HG02938 (cell line): ENCODE measurements around the gene CDC20.
"Not testable (repeated sequence)": the region's sequence is repeated elsewhere in the genome, so short reads cannot be mapped to it uniquely, and the experiment has no call there.

Experiments used
- ATAC-seq: cut with Tn5 transposase; IDR thresholded peaks from one replicate; pipeline ENCODE4 v1.9.1; 2021; ENCODE audit warnings: mild to moderate bottlenecking, moderate library complexity; ENCODE audit not compliant: unreplicated experiment

Gene CDC20

DNA sequence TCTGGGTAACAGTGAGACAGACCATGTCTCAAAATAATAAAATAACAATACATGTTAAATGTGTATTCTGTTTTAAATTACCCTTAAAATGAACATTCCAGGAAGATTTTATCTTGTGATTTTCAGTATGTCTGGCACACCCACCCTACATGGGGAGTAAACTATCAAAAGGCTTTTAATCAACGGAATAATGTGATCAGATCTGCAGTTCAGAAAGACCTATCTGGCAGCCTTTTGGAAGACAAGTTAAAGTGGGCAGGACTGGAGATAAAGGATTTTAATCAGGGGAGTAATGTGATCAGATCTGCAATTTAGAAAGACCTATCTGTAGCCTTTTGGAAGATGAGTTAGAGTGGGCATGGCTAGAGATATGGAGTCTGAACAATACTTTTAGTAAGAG is 20.7 kb downstream of the CDC20 start:
- ATAC-seq, result no peak

GRCh38 chr1:43381612-43382011 is 22.8 kb downstream of the CDC20 start:
- ATAC-seq, result no peak

DNA sequence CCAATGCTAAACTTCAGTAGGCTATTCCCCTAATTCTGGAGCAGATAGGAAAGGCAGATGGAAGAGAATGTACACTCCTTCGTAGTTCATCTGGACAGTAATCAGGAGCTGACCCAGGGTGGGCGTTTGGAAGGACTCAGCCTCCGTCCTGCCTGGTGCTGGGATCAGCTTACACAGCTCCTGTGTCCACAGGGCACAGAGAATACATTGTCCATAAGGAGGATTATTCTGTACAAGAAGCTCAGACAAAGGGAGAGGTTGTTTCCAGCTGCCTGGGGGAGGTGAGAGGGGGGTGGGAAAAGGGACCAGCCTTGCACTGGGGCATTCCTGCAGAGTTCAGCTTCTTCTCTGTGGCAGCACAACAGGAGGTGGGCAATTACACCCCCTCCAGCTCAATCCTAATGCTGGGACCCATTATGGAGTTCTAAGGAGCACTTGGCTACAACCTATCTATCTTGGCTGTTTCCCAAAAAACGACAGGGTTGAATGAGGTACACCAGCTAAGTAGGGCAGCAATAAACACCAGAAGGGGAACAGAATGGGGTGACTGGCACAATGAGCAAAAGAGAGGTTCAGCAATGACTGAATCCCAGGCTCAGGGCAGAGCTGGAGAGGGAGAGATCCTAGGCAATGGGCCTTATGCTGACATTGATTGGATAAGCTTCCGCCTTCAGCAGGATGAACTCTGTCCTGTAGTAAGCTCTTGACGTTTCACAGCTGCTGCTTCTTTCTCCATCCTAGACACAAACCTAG is 23.4 kb downstream of the CDC20 start:
- ATAC-seq, result no peak

- no peak for ATAC-seq
Observed at GRCh38 chr1:43383449-43383848, 24.7 kb downstream of the CDC20 start.

- no peak for ATAC-seq
Observed at GRCh38 chr1:43386676-43387075, 27.9 kb downstream of the CDC20 start.

DNA sequence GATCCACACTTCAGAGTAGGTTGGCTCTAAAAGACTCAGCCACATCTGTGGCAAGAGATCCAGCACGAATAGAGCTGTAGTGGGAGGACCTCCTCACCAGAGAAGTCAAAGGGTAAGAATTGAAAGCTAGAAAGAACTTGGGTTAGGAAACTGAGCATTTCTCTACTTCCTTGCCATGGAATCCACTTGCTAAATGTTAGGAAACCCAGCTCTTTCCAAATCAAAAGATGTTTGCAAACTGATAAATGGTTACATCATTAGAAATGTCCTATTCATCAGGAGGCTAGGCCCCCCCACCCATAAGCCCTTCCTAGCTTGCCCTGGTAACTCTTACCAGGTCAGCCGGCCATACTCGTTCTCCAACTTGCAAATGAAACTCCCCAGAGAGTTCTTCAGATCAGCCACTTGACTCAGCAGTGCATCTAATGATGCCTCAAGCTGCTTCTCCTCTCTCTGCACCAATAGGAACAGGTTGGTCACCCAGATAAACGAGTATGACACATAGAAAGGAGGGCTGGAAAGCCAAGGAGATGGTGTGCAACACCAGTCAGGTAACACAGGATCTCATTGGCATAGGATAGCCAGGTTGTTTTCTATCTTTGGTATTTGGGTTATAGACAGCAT is 29.3 kb downstream of the CDC20 start:
- no peak for ATAC-seq

- no peak for ATAC-seq
Observed at GRCh38 chr1:43388613-43389012, 29.8 kb downstream of the CDC20 start.

DNA sequence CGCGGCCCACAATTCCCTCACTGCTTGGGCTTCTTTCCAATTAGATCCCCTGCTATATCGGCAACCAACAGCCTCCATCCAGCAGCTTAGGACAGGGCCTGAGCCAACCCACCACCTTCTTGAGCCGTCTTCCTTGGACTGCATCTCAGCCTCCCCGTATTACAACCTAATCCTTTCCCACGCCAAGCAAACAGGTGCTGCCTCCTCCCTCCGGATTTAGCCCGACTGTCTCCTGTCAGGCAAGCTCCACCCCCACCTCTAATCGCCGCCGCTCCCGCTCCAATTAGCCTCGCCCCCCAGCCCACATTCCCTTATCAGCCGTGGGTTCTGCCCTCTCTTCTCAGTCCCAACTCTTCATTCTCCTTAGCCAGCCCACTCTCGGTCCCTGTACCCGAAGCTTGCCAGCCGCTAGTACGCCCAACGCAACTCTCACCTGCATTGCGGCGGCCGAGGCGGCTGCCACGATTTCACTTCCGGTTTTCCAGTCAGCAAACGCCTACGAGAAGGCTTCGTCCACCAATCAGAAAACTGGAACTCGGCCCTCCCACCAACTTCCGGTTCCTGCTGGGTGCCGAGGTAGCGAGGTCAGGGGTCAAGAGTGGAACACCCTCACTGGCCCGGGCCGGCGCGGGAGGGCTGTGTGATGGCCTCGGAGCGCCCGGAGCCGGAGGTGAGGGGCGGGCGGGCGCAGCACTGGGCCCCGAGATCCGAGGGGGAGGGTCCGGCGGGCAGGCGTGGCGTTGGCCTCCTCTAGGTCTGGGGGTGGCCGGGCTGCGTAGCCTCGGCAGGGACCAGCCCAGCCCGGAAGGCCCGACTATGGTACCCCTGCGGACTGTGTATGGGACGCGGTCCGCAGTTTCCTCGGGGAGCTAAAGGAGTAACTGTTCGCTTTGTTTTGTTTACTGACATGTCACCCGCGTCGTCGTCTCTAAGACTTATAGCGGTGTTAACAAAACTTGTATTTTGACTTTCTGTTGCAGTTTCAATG is 30.8 kb downstream of the CDC20 start, which contains the start of the genes MED8 and SZT2:
MED8 (minus strand) TSS at position 475 of the 988 bp plus-strand sequence; CDS start at position 439, 36 bp downstream.
SZT2 (plus strand) TSS at position 574 of the 988 bp plus-strand sequence; CDS start at position 644, 70 bp downstream.
- peak; percentile 81 for ATAC-seq

DNA sequence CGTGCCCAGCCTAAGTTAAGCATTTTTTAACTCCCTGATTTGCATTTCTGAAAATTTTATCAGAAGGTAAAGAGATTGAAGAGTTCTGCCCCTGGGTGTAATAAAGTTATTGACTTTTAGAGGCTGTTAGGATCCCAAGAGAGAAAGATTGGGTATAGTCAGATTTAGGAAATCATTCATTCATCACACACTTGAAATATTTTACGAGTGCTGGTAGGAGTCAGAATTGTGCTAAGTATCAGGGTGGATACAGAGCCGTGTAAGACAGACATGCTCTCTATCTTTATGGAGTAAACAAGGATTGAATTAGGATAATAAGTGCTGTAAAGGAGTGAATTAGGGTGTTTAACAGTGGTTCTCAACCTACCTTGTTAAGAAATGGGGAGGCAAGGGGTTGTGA is 33.9 kb downstream of the CDC20 start:
- ATAC-seq, result no peak

- ATAC-seq, result no peak
Observed at GRCh38 chr1:43395523-43395922, 36.7 kb downstream of the CDC20 start.

DNA sequence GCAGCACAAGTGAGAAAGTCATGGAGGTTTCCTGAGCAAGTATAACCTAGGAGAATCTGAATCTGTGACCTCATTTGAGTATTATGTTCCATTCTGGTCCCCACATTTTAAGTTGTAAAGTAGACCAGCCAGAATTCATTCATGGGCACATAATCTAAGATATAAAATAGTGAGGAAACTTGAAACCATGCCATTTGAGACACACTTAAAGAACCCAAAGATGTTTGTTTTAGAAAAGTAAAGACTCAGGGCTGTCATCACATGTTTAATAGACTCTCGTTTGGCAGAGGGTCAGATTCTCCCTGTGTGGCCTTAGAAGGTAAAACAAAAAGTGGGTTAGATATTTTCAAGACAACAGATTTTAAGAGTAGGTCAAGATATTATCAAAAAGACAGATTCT is 37.3 kb downstream of the CDC20 start:
- ATAC-seq, result no peak

GRCh38 chr1:43398227-43398626 is 39.4 kb downstream of the CDC20 start:
- no peak for ATAC-seq

DNA sequence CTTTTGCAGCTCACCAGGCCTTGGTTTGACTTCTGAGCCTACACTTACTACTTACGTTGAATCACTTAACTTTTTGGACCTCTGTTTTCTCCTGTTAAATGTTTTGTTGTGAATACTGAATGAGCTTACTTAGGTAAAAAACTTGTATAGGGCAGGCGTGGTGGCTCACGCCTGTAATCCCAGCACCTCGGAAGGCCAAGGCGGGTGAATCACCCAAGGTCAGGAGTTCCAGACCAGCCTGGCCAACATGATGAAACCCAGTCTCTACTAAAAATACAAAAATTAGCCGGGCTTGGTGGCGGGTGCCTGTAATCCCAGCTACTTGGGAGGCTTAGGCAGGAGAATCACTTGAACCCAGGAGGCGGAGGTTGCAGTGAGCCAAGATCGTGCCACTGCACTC is 41.7 kb downstream of the CDC20 start:
- ATAC-seq, result not testable (repeated sequence)

GRCh38 chr1:43402089-43402865 is 43.5 kb downstream of the CDC20 start:
- ATAC-seq, result no peak

DNA sequence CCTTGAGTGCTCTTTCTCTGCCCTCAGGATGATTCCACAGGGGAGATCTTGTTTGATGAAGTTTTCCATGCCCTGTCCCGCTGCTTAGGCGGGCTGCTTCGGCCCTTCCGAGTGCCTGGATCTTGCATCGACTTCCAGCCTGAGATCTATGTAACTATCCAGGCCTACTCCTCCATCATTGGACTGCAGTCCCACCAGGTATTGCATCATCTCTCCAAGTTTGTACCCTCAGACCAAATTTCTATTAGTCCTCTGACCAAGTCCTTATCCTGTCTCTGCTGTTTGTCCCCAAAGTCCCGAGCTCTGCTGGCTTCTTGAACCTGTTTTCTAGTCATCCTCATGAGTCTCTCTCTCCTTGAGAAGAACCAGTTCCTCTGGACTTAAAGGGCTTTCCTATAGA is 45.6 kb downstream of the CDC20 start:
- no peak for ATAC-seq

- no peak for ATAC-seq
Observed at GRCh38 chr1:43405219-43405875, 46.6 kb downstream of the CDC20 start.

- ATAC-seq, result no peak
Observed at GRCh38 chr1:43405876-43406234, 47.1 kb downstream of the CDC20 start.

- ATAC-seq, result no peak
Observed at GRCh38 chr1:43410571-43410970, 51.8 kb downstream of the CDC20 start.
